GM21367 (cell line): ENCODE data around the gene RBP7.
A peak's percentile ranks its signal among the peaks of the same experiment; 100 is the strongest.
"Not testable (repeated sequence)": the region's sequence is repeated elsewhere in the genome, so short reads cannot be mapped to it uniquely, and the experiment has no call there.

Source experiments
- ATAC-seq: cut with Tn5 transposase; IDR thresholded peaks from one replicate; pipeline ENCODE4 v1.9.1; 2021; ENCODE audit not compliant: unreplicated experiment

Gene RBP7

DNA sequence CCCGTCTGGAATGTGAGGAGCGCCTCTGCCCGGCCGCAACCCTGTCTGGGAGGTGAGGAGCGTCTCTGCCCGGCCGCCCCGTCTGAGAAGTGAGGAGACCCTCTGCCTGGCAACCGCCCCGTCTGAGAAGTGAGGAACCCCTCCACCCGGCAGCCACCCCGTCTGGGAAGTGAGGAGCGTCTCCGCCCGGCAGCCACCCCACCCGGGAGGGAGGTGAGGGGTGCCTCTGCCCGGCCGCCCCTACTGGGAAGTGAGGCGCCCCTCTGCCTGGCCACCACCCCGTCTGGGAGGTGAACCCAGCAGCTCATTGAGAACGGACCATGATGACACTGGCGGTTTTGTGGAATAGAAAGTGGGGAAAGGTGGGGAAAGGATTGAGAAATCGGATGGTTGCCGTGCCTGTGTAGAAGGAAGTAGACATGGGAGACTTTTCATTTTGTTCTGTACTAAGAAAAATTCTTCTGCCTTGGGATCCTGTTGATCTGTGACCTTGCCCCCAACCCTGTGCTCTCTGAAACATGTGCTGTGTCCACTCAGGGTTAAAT, 32.0 kb downstream of the RBP7 start:
- not testable (repeated sequence) for ATAC-seq

DNA sequence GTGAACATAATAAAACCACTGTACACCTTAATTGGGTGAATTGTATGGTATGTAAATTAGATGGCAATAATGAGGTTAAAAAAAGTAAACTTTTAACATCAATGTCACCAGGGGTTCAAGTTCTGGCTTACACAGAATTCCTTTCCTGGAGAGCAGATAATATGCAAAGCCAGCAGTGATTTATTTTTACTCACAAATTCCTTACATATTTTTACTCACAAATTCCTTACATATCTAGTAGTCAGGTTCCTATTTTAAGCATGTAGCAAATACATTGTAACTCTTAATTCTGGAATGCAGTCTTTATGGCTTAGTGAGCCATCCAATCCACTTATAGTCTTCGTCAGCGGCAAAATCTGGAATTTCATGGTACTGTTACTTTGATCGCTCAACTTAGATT, 34.4 kb downstream of the RBP7 start:
- ATAC-seq: no peak

DNA sequence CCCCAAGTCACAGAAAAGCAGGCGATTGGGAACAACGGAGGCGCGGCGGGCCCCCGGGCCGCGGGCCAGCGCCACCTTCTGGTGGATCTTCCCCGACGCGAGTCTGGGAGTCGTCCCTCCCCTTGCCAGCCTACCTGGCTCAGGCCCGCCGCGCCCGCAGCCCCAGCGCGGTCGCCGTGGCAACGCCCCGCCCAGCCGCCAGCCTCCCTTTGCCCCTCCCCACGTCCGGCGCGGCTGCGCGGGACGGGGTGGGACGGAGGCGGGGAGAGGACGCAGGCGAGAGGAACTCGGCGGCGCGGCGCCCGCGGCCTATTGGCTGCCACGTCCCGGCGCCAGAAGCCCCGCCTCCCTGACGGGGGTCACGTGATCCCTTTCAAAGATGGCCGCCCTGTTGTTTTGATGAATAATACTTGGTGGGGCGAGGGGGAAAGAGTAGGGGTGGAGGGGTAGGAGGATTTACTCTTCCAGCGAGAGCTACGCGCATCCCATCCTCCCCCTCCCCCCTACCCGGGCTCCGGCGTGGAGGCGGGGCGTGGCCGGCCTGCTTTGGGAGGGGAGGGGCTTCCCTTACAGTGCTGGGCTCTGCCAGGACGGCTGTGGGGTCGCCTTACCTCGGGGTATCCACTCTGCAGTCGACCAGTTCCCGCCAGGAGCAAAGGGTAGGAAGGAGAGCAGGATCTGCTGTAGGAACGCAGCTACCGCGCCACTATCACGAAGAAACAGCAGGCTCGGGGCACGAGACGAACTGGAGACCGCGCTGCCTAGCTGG, 35.7 kb downstream of the RBP7 start, which contains the start of gene UBE4B:
Gene UBE4B (plus strand): TSS at position 369 of the 769 bp plus-strand sequence. CDS start 713 bp downstream, outside the sequence.
- peak; percentile 93 for ATAC-seq

DNA sequence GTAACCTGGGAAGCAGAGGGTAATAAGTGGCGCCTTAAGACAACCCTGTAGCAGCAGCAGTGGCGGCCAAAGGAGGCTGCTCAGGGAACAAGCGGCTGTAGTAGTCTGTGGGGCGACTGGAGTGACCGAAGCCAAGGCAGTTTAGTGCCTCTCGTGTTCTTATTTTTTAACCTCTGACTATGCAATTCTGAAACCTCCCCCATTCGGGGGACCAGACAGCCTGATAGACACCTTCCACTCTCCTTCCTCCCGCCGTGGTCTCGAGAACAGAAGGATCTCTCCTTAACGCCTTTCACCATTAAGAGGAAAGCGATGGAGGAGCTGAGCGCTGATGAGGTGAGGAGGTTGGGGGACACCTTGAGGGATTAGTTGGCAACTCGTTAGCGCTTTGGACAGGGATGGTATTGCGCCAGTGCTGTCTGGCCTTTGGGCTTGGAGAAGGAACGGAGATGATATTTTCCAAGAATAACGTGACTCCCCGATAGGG, 36.4 kb downstream of the RBP7 start:
- peak; percentile 13 for ATAC-seq

DNA sequence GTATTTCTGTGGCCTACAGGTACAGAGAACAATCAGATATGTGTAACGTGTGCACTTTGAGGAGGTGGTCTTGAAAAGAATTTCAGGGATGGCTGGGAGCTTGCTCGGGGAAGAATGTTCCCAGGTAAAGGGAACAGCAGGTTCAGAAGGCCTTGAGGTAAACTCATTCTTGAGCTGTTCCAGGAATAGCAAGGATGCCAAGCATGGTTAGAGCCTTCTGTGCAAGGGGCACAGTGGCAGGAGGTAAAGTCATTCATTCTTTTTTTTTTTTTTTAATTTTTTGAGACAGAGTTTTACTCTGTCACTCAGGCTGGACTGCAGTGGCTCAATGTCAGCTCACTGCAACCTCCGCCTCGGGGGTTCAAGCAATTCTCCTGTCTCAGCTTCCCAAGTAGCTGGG, 45.7 kb downstream of the RBP7 start:
- no peak for ATAC-seq

DNA sequence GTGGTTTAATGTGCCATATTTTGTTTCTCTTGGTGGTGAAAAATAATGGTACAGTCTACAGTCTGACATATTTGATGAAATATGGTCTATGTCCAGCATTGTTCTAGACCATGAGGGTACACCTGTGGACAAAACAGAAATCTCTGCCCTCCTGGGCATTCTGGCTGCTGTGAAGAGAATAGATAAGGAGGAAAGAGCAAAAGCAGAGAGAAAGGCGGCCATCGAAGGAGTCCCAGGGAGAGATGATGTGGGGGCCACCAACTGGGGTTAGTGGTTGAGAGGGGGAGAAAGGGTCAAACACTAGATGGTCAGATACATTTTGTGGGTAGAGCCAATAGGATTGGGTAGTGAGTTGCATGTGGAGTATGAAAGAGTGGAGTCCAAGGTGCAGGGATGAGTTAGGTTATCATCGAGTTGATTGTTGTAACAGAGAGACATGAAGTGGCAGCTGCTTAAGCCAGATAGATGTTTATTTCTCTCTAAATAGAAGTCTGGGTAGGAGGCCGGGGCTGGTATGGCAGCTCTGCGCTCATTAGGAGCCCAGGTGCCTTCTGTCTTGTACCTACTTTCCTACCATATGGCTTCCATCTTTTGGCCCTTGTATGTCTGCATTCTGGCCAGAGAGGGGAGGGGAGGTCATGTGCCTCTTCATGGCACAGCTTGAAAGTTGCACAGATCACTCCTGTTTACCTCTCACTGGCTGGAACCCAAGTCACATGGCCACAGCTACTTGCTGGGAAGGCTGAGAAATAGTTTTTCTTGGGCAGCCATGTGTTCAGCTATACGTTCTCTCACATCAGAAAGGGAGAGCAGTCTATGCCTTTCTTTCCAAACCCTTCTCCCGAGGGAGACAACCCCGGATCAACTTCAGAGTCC, 48.7 kb downstream of the RBP7 start:
- ATAC-seq: no peak

DNA sequence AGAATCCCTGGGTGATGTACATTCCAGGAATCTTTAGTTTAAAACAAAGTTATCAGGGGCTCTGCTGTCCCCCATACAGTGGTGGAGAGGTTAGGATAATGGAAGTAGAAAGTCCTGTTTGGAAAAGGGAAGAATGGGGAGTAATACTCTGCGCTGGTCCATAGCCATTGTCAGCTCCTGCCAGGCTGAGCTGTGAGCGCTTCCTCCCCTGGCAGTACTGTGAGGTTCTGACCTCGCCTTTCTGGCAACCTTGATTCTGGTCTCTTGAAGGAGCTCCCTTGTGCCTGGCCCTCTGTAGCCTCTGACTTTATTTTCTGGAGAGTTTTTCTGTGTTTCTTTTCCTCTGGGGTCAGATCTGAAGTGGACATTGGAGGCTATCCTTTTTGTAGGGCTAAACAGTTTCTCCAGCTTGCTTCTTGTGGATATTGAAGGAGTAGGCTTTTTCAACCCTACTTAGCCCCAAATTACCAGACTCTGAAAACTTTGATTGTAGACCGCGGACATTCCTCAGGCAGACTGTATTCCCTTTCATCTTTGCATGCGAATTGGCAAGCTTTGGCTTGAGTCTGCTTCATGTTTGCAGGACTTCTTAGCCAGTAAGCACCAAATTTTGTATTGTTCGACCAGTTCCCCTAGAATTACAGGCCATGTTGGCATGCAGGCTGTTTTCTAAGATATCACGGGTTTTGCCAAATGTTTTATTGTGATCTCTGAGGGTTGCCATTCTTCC, 49.5 kb downstream of the RBP7 start:
- ATAC-seq: no peak

DNA sequence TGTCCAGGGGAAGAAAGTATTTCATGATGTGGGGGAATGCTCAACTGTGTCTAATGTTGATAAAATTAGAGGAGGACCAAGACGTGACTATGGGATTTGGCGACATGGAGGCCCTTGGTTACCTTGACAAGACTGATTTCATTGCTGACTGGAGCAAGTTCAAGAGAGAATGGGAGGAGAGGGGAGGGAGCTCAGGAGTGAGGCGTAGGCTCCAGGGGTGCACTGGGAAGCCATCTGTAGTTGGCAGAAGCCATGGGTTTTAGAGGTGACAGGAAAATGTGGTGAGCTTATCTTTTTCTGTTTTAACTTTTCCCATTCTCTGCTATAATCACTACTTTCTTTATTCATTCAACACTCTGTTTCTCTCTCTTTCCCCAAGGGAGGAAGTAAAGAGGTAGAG, 51.6 kb downstream of the RBP7 start:
- ATAC-seq: no peak

DNA sequence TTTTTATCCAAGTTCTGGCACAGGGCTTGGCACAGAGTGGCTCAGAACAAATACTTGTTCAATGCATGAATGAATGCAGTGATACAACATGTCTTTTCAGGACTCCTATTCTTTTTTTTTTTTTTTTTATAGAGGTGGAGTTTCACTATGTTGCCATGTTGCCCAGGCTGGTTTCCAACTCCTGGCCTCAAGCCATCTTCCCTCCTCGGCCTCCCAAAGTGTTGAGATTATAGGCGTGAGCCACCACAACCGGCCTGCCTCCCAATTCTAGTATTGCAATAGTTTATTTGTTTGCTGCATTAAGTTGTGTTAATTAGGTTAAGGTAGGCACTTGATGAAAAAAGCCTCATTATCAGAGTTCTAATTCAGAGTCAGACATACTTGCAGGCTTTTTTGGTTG, 53.6 kb downstream of the RBP7 start:
- no peak for ATAC-seq

DNA sequence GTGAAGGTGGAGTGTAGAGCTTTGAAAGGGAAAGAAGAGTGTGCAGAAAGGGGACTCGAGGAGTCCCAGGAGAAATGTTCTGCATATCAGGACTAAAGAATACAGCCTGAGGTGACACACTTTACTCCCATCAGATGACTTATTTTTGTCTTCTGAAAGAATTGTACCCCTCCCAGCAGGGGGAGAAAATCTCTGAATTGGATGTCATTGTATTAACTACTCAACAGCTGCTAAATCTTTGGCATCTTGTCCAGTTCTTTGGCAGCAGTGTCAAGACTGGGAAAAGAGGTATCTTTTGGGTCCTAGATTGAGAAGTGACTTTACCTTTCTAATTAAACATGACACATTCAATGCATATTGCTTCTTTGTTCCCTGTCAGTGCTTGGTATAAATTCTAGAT, 54.6 kb downstream of the RBP7 start:
- no peak for ATAC-seq

DNA sequence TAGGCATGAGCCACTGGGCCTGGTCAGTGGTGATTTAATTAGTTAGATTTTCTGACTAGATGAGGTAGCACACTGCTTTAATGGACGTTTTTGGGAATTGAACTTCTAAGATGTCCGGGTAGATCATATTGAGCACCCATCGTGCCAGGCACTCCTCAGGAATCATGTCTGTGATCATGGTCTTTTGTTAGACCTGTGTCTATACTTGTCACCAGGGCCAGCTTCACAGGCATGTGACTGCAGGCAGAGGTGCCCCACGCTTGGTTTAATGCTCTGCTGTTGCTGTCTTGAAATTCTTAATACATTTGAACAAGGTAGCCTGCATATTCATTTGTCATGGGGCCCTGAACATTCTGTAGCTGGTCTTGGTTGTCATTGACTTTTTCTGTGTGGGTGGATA, 55.3 kb downstream of the RBP7 start:
- ATAC-seq: no peak

DNA sequence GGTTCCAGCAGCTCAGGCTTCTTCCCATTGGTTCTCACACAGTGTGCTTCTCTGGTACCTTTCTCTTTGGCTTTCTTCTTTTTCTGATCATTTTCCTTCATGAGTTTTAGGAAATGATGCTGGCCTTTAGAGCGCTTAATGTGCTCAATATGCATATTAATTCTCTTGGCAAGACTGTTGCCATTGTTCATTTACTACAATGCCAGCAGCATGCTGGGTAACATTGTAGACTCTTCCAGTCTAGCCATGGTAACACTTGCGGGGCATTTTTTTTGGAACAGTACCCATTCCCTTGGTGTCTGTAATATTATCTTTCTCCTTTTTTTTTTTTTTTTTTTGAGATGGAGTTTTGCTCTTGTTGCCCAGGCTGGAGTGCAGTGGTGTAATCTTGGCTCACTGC, 57.4 kb downstream of the RBP7 start:
- ATAC-seq: no peak

DNA sequence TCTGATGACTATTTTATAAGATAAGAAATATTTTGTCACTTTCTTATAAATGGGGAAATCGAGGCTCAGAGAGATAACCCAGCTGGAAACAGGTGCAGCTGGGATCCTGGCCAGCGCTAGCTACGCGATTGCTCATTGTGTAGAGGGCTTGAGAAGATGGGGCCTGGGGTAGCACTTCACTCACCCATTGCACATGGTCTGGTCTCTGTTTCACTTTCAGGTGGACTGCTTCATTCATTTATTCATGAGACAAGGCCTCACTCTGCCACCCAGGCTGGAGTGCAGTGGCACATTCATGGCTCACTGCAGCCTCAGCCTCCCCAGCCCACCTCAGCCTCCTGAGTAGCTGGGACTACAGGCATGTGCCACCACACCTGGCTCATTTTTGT, 59.6 kb downstream of the RBP7 start:
- no peak for ATAC-seq

DNA sequence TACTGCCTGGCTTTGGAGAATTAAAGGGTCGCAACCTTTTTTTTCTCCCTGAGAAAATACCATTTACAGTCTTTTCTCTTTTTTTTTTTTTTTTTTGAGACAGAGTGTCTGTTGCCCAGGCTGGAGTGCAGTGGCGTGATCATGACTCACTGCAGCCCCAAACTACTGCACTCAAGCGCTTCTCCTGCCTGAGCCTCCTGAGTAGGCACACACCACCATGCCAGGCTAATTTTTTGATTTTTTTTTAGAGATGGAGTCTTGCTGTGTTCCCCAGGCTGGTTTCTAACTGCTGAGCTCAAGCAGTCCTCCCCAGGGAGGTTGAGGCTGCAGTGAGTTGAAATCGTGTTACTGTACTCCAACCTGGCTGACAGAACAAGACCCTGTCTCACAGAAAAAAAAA, 60.3 kb downstream of the RBP7 start:
- ATAC-seq: no peak

DNA sequence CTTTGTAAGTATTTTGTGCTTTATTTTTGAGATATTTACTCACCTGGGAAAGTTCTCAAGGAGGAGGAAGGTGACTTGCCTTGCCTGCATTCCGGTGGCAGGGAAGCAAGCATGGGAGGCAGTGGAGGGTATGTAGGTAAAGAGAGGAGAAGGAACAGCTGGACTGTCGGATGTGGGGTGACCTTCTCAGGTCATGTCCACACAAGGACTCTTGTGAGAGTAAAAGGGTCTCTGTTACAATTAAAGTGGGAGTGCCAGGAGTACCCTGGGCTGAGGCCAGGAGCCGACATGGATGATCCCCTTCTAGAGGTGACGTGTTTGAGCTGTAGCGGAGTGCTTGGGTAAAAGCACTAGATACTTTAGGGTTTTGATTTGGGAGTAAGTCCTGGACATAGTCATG, 60.8 kb downstream of the RBP7 start:
- no peak for ATAC-seq

DNA sequence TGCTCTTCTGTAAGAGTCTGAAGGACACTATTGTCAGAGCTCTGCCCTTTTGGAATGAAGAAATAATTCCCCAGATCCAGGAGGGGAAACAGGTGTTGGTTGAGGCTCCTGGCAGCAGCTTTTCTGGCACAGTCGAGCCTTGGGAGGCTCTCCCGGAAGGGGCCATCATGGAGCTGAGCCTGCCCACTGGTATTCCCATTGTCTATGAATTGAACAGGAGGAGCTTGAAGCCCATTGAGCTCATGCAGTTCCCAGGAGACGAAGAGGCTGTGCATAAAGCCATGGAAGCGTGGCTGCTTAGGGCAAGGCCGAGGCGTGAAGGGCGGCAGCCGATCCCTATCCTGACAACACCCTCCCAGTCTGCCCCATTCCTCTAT, 62.3 kb downstream of the RBP7 start:
- no peak for ATAC-seq

DNA sequence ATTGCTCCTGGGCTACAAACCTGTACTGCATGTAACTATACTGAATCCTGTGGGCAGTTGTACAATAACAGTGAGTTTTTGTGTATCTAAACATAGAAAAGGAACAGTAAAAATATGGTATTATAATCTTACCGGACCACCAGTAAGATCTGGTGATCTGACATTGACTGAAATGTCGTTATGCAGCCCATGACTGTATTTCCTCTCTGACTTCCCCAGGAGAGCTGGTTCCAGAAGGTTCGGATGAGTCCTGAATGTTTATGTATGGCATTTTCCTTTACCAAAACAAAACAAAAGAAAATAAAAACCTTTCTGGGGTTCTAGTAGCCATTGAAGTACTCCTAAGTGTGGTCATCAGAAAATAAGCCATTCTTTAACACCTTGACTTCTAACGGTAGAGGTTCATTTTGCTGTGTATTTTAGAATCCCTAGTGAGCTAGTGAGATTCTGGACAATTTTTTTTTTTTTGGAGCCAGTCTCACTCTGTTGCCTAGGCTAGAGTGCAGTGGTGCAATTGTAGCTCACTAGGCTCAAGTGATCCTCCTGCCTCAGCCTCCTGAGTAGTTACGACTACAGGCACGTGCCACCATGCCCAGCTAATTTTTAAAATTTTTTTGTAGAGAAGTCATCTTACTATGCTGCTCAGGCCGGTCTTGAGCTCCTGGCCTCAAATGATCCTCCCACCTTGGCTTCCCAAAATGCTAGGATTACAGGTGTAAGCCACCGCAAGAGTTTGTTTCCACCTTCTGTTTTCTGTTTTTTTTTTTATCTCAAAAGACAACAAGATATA, 63.5 kb downstream of the RBP7 start:
- no peak for ATAC-seq

DNA sequence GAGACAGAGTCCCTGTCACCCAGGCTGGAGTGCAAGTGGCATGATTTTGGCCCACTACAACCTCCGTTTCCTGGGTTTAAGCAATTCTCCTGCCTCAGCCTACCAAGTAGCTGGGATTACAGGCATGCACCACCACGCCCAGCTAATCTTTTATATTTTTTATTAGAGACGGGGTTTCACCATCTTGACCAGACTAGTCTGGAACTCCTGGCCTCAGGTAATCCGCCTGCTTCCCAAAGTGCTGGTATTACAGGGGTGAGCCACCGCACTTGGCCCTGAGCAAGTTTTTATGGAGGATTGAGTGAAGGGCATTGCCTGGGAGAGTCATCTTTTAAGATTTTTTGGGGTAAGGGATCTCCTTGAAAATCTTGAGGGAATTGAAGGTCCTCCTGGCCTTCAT, 64.2 kb downstream of the RBP7 start:
- ATAC-seq: no peak

DNA sequence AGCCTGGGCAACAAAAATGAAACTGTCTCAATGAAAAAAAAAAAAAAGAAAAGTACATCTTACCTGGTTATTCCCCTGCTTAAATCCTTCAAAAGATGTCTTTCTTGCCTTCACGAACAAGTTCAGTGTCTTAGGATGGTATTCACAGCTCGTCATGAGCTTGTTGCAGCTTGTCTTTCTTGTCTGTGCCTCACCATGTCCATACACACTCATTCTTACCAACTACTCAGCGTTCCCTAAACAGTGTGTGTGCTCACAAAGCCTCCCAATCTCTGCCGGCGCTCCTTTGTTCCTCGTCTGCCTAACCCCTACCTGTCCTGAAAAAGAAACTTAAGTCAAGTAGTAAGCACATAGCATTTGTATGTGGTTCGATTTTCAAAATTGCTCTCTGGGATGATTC, 66.8 kb downstream of the RBP7 start:
- ATAC-seq: no peak
